ENCODE measurements around the gene STK16. TPM values are rescaled to one million over a fixed set of nuclear protein-coding genes. Genes with fewer than 3 reads are reported as not detected.

STK16 gene
- total RNA-seq, 1 donor from 2014 or later: 29.1 TPM

GRCh38 chr2:219207884-219208740, 37.2 kb upstream of the STK16 start:
- H3K27me3 Mint-ChIP-seq: no peaks in the 10 kb centered on the region
- peak overlapping the region; percentile 83 for H3K4me3 Mint-ChIP-seq
- H3K4me1 Mint-ChIP-seq: peaks cover 36% of the 10 kb centered on the region
- peak overlapping the region; percentile 81 for H3K27ac Mint-ChIP-seq
- no peaks in the 10 kb centered on the region for H3K9me3 Mint-ChIP-seq
- DNase-seq: peak; percentile 59
- H3K36me3 Mint-ChIP-seq (ENCODE audit: low read depth): peaks cover 25% of the 10 kb centered on the region
- intact Hi-C loops (cut with micrococcal nuclease): loop anchor here (1.0 kb wide), 1 partner anchor 37 kb away; the partner anchor contains the start of genes GLB1L and STK16

- peak; percentile 58 for DNase-seq
- Mint-ChIP-seq H3K4me3 (peak overlapping the region; percentile 26), H3K9me3 (no peaks in the 10 kb centered on the region), H3K27ac (peak overlapping the region; percentile 81), H3K4me1 (peaks cover 41% of the 10 kb centered on the region), H3K36me3 (ENCODE audit: low read depth) (peaks cover 35% of the 10 kb centered on the region), H3K27me3 (no peaks in the 10 kb centered on the region)
- intact Hi-C loops (cut with micrococcal nuclease): no loop called here
These were observed 35.8 kb upstream of the STK16 start for GRCh38 chr2:219209236-219210195.

GRCh38 chr2:219210196-219210885, 34.9 kb upstream of the STK16 start:
- Mint-ChIP-seq H3K27me3 (no peaks in the 10 kb centered on the region), H3K4me3 (no peak overlapping the region), H3K27ac (peak overlapping the region; percentile 81), H3K9me3 (no peaks in the 10 kb centered on the region), H3K4me1 (peaks cover 44% of the 10 kb centered on the region), H3K36me3 (ENCODE audit: low read depth) (peaks cover 39% of the 10 kb centered on the region)
- intact Hi-C loops (cut with micrococcal nuclease): no loop called here
- peak; percentile 59 for DNase-seq

GRCh38 chr2:219210886-219211362, 34.4 kb upstream of the STK16 start:
- Mint-ChIP-seq H3K27ac (peak overlapping the region; percentile 75), H3K9me3 (no peaks in the 10 kb centered on the region), H3K36me3 (ENCODE audit: low read depth) (peaks cover 39% of the 10 kb centered on the region), H3K4me1 (peaks cover 44% of the 10 kb centered on the region), H3K27me3 (no peaks in the 10 kb centered on the region), H3K4me3 (no peak overlapping the region)
- intact Hi-C loops (cut with micrococcal nuclease): loop anchor here (1.0 kb wide), 1 partner anchor 51 kb away; the partner anchor contains the start of gene NHEJ1
- DNase-seq: peak; percentile 51

DNA sequence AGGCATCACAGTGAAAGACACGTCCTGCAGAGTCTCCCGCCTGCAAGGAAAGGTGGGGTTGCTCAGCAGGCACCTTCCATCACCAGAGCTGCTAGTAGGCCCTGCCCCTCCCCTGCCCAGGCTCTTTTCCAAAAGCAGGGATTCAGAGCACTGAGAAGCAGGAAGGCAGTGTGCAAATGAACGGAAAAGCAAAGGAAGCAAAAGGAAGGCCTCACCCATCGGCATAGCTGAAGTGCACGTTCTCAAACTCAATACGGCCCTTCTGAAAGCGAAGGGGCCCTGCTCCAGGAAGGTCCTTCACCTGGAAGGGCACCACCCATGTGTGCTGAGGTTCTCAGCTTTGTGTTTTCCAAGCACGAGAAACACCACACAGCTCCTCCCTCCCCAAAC, 32.3 kb upstream of the STK16 start:
- peak; percentile 55 for DNase-seq
- H3K9me3 Mint-ChIP-seq: no peaks in the 10 kb centered on the region
- H3K4me3 Mint-ChIP-seq: no peak overlapping the region
- intact Hi-C loops (cut with micrococcal nuclease): no loop called here
- H3K36me3 Mint-ChIP-seq (ENCODE audit: low read depth): peaks cover 51% of the 10 kb centered on the region
- peaks cover 50% of the 10 kb centered on the region for H3K4me1 Mint-ChIP-seq
- H3K27ac Mint-ChIP-seq: no peak overlapping the region
- H3K27me3 Mint-ChIP-seq: no peaks in the 10 kb centered on the region

GRCh38 chr2:219213486-219214071, 31.7 kb upstream of the STK16 start:
- no peak overlapping the region for H3K4me3 Mint-ChIP-seq
- H3K27me3 Mint-ChIP-seq: no peaks in the 10 kb centered on the region
- H3K9me3 Mint-ChIP-seq: no peaks in the 10 kb centered on the region
- H3K36me3 Mint-ChIP-seq (ENCODE audit: low read depth): peaks cover 45% of the 10 kb centered on the region
- intact Hi-C loops (cut with micrococcal nuclease): no loop called here
- H3K4me1 Mint-ChIP-seq: peaks cover 45% of the 10 kb centered on the region
- DNase-seq: peak; percentile 52
- no peak overlapping the region for H3K27ac Mint-ChIP-seq

DNA sequence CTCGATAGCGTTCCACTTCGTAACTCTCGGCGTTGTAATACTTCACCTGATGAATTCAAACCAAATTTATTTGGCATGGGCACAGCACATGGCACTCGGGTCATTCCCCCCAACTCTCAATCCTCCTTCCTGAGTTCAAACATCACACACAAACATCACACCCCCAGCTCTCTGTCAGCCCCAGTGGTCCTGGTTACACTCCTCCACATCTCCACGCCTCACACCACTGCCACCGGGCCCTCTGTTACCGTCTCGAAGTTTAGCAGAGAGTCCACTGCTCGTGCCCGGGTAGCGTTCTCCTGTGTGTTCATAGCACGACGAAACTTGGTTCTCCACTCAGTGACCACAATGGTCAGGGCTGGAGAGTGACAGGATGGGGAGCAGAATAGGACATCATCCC, 31.1 kb upstream of the STK16 start:
- H3K9me3 Mint-ChIP-seq: no peaks in the 10 kb centered on the region
- peaks cover 45% of the 10 kb centered on the region for H3K4me1 Mint-ChIP-seq
- peak; percentile 53 for DNase-seq
- peaks cover 43% of the 10 kb centered on the region for H3K36me3 Mint-ChIP-seq (ENCODE audit: low read depth)
- no peaks in the 10 kb centered on the region for H3K27me3 Mint-ChIP-seq
- H3K4me3 Mint-ChIP-seq: no peak overlapping the region
- intact Hi-C loops (cut with micrococcal nuclease): no loop called here
- no peak overlapping the region for H3K27ac Mint-ChIP-seq

- no peak for DNase-seq
- peaks cover 41% of the 10 kb centered on the region for H3K4me1 Mint-ChIP-seq
- no peak overlapping the region for H3K4me3 Mint-ChIP-seq
- H3K36me3 Mint-ChIP-seq (ENCODE audit: low read depth): peaks cover 42% of the 10 kb centered on the region
- H3K9me3 Mint-ChIP-seq: no peaks in the 10 kb centered on the region
- intact Hi-C loops (cut with micrococcal nuclease): no loop called here
- no peak overlapping the region for H3K27ac Mint-ChIP-seq
- H3K27me3 Mint-ChIP-seq: no peaks in the 10 kb centered on the region
These were observed 30.5 kb upstream of the STK16 start for GRCh38 chr2:219214786-219215185.

- H3K4me1 Mint-ChIP-seq: peaks cover 32% of the 10 kb centered on the region
- H3K27me3 Mint-ChIP-seq: no peaks in the 10 kb centered on the region
- H3K9me3 Mint-ChIP-seq: no peaks in the 10 kb centered on the region
- intact Hi-C loops (cut with micrococcal nuclease): no loop called here
- DNase-seq: no peak
- H3K4me3 Mint-ChIP-seq: no peak overlapping the region
- peaks cover 48% of the 10 kb centered on the region for H3K36me3 Mint-ChIP-seq (ENCODE audit: low read depth)
- no peak overlapping the region for H3K27ac Mint-ChIP-seq
These were observed 29.3 kb upstream of the STK16 start for GRCh38 chr2:219215871-219216534.

DNA sequence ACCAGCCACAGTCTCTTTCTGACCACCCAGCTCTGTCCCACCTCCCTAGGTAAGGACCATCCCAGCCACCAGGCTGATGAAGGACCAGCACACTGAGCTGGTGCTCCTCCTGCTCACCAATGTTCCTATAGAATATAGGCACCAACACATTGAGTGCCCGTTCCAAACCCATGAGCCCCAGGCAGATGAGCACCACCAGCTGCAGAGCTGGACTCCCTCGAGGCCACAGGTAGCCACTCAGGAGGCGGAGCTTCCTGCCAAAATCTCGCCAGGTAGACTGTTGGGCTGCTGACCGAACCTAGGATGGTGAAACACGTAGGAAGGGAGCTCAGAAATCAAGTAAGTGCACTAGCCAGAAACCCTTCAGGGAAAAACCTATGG, 28.8 kb upstream of the STK16 start:
- Mint-ChIP-seq H3K27ac (no peak overlapping the region), H3K36me3 (ENCODE audit: low read depth) (peaks cover 52% of the 10 kb centered on the region), H3K4me3 (peak overlapping the region; percentile 34), H3K27me3 (no peaks in the 10 kb centered on the region), H3K9me3 (no peaks in the 10 kb centered on the region), H3K4me1 (peaks cover 28% of the 10 kb centered on the region)
- intact Hi-C loops (cut with micrococcal nuclease): no loop called here
- DNase-seq: no peak

DNA sequence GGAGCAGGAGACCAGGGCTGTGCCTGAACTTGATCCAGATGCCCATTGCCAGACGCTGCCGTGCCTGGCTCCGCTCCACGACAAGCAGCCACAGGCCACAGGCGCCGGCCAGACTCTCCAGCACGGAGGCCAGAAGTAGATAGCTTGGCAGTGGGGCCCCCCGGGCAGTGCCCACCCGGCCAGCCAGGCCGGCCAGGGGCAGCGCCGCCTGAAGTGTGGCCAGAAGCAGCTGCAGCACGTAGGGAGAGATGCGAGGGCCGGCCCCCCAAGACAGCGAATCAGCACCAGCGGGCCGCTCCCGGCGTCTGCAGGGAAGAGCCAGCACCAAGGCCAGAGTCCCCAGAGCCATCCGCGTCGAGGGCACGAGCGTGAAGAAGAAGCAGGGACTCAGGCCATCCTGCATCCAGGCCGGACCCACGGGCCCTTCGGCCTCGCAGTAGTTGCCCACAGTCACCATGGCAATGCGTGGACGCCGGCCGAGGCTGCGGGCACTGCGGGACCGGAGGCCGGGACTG, 27.0 kb upstream of the STK16 start:
- Mint-ChIP-seq H3K4me3 (peak overlapping the region; percentile 91), H3K4me1 (peaks cover 26% of the 10 kb centered on the region), H3K9me3 (no peaks in the 10 kb centered on the region), H3K27me3 (no peaks in the 10 kb centered on the region), H3K36me3 (ENCODE audit: low read depth) (peaks cover 58% of the 10 kb centered on the region), H3K27ac (peak overlapping the region; percentile 81)
- DNase-seq: no peak
- intact Hi-C loops (cut with micrococcal nuclease): loop anchor here (1.0 to 2.0 kb wide), 4 partner anchors 11 to 77 kb away; partner anchors contain the start of genes ANKZF1, ATG9A, DNAJB2 and NHEJ1

Data from activated CD4-positive, alpha-beta T cell treated with anti-CD3 and anti-CD28 coated beads, Interleukin-2, amount 10 ng/mL, durations not matched to agents 24 days and 14 days (primary cell).